ENCODE results near the gene ABCC3.

Gene ABCC3

DNA sequence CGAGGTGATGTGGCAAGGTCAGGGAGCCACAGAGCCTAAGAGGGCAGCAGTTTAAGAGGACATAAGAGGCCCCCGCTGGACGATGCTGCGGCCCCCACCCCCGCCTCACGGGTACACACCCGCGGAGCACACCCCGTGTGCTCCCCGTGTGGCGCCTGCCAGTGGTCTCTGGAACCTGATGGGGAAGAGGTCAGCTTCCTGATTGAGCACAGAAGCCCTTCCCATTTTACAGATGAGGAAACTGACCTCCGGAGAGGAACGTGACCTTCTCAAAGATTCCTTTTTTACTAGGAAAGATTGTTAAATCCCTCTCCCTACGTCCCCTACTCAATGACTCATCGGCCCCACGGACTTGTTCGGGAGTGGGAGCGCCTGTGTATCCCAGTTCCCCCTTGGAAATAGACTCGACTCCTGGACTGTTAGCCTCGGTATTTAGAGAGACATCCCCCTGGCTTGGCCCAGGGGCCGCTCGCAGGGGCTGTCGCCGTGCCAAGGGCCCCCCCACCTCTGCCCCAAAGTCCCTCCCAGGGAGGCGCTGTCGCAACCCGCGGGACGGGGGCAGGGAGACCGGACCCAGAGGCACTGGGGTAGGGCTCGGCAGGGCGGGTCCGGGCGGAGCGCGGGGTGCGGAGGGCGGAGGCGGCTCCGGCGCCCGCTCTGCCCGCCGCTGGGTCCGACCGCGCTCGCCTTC is at the start of gene ABCC3:
Gene ABCC3 (plus strand): TSS at position 658 of the 691 bp plus-strand sequence. CDS start 56 bp downstream, outside the sequence.
- DNase-seq = no peak

DNA sequence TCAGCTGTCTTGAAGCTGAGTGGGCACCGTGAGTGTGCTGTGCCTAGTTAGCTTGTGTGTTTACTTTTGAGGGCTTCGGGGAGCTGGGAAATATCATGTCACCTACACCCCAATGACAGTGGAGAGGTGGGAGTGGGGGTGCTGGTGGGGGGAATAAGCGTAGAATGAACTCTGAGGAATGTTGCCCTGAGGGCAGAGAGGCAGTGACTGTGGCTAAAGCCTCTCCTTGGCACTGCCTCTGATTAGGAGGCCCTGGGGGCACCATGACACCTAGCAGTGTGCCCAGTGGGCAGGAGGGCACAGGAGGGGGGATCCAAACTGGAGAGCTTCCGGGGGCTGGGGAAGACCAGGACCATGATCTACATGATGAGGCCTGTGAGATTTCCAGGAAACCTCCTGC is 49.3 kb upstream of the ABCC3 start:
- DNase-seq = no peak

- DNase-seq = no peak
Observed at GRCh38 chr17:50585891-50586290, 48.8 kb upstream of the ABCC3 start.

DNA sequence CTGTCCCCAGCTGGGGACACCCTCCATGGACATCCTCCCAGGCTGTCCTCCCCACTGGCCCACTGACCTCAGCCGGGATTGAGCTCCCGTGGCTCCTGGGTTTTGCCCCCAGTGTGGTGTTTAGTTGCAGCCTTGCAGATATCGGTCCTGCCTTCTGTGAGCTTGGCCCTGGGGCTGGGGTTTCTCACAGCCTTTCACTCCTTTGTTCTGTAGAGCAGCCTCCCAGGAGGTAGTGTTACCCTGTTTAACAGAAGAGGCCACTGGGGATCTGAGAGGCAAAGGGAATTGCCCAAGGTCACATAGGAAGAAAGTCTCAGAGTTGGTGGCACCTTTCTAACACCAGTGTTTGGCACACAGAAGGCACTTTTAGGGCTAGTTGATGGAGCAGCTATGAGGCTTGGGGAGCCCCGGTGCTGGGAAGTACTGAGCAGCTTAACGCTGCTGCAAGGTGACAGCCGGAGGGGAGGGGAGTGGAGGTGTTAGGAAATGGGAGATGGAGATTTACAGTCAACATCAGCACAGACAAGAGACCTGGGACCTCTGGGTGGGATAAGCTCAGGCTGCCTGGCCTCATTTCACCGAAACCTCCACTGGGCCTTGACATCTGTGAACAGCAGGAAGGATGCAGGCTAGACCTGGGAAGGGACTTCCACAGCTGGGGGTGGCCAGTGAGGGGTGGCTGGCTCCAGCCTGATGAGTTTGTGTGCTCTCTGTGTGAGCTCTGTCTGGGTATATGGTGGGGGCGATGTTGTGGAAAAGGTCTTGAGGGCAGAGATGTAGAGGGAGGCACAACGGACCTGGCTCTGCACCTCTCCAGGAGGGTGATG is 48.0 kb upstream of the ABCC3 start:
- no peak for DNase-seq

GRCh38 chr17:50587571-50587970 is 47.1 kb upstream of the ABCC3 start:
- DNase-seq = no peak

DNA sequence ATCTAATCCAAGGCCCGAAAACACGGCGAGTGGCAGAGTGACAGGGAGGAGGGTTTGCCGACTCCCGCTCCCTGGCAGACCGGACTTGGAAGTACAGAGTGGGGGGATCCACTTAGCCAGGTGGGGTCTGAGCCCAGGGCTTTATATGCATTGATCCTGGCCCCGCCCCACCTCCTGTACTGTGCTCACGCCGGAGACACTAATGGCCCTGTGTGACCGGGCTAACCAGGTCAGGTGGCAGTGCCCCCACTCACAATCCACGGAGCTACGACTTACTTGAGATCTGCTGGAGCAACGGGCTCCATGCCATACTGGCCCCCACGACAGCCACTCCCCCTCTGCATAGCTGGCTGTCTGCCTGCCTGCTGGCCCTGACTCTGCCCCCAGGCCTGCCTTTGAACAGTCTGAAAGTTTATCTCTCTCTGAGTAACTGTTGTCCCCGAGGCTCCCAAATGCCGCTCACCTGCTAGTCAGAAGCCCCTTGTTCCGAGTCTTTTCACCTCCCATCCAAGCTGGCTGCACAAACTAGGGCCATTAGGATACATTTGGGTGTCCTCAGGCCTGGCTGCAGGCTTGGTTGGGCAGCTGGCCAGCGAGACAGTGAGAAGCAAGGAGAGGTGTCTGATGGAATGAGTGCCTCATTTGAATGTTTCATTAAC is 46.2 kb upstream of the ABCC3 start:
- DNase-seq = no peak

DNA sequence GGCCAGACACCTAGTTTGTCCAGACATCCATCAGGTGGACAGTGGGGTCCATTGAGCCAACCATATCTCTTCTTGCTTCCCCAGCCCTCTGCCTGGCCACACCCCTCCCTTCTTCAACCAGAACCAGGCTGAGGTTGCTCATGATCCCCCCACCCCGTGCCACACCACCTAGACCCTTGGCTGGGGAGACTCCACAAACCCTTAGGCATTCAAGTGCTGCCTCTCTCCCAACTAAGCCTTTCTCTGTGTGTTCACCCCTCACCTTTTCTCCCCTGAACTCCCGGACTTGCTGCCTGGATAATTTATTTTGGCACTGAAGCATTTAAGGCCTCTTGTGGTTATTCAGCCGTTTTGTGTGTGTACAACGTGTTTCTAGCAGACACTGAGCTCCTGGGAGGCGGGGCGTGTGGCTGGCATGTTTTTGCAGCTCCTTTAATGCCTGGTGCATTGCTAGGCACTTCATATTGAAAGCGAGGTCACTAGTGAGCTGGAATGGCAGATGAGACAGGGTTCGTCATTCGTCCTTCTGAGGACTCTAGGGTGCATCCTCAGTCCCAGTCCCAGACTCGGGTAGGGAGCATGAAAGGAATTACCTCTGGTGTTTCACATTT is 45.5 kb upstream of the ABCC3 start:
- DNase-seq = no peak

DNA sequence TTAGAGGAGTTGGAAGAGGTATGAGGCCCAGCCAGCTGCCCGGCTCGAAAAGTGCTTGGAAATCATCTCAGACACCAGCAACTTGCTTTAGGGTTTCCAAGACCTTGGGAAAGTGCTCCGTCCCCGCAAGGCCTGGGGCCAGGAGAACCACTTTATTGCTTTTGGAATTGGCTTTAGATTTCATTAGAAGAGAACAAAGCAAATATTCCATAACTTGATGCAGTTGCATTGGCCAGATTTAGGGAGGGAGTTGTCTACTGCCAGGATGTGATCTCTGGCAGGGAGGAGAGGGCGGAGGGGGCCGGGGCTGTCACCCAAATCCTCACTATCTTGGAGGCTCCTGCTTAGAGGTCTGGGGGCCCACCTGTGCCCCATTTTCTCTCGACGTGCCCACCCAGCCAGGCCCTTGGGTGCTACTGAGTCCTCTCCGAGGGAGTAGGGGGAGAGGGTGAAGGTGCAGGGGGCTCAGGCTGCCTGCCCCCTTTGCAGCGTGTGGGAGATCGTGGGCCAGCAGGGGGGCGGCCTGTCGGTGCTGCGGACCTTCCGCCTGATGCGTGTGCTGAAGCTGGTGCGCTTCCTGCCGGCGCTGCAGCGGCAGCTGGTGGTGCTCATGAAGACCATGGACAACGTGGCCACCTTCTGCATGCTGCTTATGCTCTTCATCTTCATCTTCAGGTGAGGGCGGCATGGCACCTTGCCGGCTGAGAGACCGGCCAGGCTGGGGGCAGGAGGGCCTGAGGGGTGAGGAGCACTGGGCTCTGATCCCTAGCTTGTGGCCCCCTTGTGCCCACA is 43.5 kb upstream of the ABCC3 start:
- DNase-seq = no peak

GRCh38 chr17:50593321-50593720 is 41.4 kb upstream of the ABCC3 start:
- no peak for DNase-seq

GRCh38 chr17:50594128-50594823 is 40.4 kb upstream of the ABCC3 start:
- DNase-seq = no peak

DNA sequence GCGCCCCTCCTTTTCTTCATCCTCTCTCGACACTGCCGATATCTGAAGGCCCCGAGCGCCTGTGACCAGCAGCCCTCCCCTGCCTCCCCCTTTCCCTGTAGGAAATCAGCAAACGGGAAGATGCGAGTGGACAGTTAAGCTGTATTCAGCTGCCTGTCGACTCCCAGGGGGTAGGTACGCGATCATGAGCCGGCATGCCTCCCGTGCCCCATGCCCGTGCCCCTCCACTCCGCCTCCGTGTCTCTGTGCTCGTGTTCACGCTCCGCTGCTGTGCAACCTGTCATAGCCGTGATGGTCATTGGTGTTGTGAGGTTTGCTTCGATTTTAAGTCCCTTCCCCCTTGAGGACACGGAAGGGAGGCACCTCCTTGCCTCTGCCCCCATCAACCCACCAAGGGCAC is 39.8 kb upstream of the ABCC3 start:
- DNase-seq = no peak

DNA sequence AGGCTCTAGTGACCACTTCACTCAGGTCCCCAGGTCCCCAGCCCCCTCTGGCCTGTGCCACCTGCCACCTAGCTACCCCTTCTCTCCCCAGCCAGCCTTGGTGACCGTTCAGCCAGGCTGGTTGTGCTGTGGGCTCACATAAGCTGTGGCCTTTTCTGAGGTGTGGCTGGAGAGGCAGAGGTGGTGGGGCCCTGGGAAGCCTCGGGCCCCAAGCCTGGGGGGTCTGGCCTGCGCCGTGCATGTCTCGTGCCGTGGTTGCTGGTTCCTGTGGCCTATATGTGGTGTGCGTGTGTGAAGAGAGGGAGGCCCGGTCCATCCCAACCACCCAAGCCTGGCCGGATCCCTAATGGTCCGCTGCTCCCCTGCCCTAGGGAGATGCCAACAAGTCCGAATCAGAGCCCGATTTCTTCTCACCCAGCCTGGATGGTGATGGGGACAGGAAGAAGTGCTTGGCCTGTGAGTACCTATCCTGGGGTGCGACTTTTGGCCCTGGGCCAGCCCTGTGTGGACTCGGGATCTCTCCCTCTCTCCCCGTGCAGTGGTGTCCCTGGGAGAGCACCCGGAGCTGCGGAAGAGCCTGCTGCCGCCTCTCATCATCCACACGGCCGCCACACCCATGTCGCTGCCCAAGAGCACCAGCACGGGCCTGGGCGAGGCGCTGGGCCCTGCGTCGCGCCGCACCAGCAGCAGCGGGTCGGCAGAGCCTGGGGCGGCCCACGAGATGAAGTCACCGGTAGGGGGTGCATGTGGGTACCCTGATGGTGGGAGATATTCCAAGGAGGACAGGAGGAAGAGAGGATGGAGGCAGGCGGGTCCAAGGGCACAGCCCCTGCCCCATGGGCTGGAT is 38.3 kb upstream of the ABCC3 start:
- no peak for DNase-seq

- no peak for DNase-seq
Observed at GRCh38 chr17:50598487-50598886, 36.2 kb upstream of the ABCC3 start.

- no peak for DNase-seq
Observed at GRCh38 chr17:50599606-50600005, 35.1 kb upstream of the ABCC3 start.

DNA sequence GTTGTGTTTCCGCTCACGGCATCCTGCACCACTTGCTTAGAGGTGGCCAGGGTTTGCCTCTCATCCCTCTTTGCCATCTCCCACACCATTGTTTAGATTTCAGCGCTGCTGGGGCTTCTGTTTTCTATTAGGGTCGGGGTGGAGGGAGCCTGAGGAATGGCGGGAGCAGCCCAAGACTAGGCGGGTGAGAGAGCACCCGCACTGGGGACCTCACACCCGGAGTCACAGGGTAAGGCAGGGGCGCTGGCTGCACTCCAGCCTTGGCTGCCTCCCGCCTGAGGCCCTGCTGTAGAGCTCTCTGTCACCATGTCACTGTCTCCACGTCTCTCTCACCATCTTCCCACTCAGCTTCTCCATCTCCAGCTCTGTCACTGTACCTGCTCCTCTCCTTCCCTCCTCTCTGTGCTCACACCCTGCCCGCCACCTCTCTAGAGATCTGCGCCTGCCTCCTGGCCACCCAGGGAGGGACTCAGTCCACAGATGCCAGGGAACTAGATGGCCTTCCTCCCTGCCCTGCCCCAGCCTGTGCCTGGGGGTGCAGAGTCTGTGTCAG is 32.8 kb upstream of the ABCC3 start:
- DNase-seq = no peak

- no peak for DNase-seq
Observed at GRCh38 chr17:50602836-50603235, 31.8 kb upstream of the ABCC3 start.

- peak; percentile 31 for DNase-seq
Observed at GRCh38 chr17:50603340-50603739, 31.3 kb upstream of the ABCC3 start.

GRCh38 chr17:50604513-50604912 is 30.2 kb upstream of the ABCC3 start:
- DNase-seq = no peak

DNA sequence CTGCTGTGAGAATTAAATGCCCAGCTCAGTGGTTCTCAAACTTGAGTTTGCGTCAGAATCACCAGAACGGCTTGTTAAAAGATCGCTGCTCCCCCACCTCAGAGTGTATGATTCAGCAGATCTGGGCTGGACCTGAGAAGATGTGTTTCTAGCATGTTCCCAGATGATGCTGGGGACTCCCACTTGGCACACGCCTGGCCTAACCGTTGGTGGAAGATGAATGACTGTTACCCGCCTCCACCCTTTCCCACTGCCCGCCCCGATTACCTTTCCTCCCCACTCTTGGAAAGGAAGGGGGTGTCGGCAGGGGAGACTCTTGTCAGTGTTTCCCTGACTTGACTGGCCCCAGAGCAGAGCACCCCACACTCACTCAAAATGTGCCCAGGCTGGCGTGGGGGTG is 29.3 kb upstream of the ABCC3 start:
- DNase-seq = no peak

GRCh38 chr17:50607522-50608175 is 27.0 kb upstream of the ABCC3 start:
- no peak for DNase-seq
